ENCODE results near the gene TYSND1.

DNA sequence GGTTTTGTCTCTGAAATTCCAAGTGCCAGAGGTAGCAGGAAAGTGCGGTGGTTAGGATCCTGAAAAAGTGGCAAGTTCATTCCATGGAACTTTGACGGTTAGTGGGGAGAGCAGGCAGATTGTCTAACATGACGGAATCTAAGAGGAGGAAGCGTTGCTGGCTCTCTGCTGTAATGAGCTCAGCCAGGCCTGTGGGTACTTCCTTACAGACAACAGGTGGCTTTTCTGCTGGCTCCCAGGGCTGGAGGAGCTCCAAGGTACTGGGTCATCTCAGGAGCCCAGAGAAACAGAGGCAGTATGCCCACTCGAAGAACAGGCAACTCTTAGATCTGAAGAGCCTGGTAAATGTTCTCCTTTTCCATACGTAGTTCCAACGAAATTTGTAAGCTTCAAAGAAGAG is 10.8 kb downstream of the TYSND1 start:
- TF ChIP-seq, protein P1, sequence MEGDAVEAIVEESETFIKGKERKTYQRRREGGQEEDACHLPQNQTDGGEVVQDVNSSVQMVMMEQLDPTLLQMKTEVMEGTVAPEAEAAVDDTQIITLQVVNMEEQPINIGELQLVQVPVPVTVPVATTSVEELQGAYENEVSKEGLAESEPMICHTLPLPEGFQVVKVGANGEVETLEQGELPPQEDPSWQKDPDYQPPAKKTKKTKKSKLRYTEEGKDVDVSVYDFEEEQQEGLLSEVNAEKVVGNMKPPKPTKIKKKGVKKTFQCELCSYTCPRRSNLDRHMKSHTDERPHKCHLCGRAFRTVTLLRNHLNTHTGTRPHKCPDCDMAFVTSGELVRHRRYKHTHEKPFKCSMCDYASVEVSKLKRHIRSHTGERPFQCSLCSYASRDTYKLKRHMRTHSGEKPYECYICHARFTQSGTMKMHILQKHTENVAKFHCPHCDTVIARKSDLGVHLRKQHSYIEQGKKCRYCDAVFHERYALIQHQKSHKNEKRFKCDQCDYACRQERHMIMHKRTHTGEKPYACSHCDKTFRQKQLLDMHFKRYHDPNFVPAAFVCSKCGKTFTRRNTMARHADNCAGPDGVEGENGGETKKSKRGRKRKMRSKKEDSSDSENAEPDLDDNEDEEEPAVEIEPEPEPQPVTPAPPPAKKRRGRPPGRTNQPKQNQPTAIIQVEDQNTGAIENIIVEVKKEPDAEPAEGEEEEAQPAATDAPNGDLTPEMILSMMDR (conservative IDR thresholded peaks at IDR 0.05; ENCODE audit: low read depth, low read length): no peak
- no peak for TF ChIP-seq EZH2 (IDR thresholded peaks at IDR 0.05; ENCODE audit: low read length, unreplicated experiment)
- no peak for TF ChIP-seq EZH2phosphoT487 (IDR thresholded peaks at IDR 0.05; ENCODE audit: borderline replicate concordance, low read length)

Measured in PC-3 (cell line).